ENCODE results near the gene AQP9.
"Not testable (repeated sequence)": the region's sequence is repeated elsewhere in the genome, so short reads cannot be mapped to it uniquely, and the experiment has no call there.

AQP9 gene, protein sequence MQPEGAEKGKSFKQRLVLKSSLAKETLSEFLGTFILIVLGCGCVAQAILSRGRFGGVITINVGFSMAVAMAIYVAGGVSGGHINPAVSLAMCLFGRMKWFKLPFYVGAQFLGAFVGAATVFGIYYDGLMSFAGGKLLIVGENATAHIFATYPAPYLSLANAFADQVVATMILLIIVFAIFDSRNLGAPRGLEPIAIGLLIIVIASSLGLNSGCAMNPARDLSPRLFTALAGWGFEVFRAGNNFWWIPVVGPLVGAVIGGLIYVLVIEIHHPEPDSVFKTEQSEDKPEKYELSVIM

DNA sequence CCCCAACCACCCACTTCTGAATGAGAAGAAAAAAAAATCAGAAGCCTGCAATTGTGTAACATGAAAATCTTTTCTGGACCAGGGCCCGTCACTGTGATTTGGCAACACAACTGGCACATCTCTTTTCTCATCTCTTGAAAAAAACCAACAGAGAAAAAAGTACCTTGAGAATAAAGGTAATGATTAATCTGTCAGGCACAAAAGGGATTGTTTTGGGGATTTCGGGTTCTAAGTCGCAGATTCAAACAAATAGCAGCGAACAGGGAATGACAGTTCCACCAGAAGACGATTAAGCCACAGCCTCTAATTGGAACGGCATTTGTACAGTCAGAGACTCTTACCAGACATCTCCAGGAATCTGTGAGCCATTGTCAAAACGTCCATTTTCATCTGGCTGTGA, at the start of gene AQP9:
TSS of gene AQP9 (plus strand) at position 276 of the 400 bp plus-strand sequence. CDS start 185 bp downstream, outside the sequence.
- DNase-seq (ENCODE audit: low read depth in 2 of 2): no peak

DNA sequence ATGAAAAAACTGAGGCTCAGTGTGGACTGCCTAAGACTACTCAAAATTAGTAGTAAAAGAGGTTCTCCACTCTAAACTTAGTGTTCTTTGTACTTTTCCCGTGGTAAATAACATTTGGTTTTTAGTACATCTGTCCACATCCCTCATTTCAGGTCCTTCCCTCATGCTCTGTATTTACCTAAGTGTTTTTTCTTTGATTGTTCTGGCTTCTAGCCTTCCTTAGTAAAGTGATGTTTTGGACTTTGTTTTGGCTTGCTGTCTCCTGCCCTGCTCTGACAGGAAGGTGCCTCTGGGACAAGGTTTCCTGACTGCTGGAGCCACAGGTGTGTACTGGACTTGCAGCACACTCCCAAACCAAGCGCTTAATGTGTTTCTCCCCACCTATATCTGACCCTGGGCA, 42.8 kb upstream of the AQP9 start:
- no peak for DNase-seq (ENCODE audit: low read depth in 2 of 2)

DNA sequence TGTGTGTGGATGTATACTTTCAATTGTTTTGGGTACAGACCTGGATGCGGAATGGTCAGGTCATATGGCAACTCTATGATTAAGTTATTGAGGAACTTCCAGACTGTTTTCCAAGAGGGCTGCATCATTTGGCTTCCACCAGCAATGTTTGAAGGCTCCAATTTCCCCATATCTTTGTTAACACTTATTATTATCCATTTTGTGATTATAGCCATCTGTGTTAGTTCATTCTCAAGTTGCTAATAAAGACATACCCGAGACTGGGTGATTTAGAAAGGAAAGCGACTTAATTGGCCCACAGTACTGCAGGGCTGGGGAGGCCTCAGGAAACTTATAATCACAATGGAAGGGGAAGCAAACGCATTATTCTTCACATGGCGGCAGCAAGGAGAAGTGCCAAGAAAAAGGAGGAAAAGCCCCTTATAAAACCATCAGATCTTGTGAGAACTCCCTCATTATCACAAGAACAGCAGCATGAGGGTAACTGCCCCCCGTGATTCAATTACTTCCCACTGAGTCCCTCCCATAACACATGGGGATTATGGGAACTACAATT, 41.6 kb upstream of the AQP9 start:
- no peak for DNase-seq (ENCODE audit: low read depth in 2 of 2)

DNA sequence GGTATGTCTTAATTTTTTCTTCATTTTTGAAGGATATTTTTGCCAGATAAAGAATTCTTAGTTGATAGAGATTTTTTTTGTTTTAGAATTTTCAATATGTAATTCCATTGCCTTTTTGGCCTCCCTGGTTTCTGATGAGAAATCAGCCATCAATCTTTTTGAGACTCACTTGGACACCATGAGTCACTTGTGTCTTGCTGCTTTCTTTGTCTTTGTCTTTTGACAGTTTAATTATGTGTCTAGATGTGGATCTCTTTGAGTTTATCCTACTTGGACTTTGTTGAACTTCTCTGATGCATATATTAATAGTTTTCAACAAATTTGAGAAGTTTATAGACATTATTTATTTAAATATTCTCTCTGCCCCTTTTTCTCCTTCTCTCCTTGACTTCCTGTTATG, 34.7 kb upstream of the AQP9 start:
- no peak for DNase-seq (ENCODE audit: low read depth in 2 of 2)

DNA sequence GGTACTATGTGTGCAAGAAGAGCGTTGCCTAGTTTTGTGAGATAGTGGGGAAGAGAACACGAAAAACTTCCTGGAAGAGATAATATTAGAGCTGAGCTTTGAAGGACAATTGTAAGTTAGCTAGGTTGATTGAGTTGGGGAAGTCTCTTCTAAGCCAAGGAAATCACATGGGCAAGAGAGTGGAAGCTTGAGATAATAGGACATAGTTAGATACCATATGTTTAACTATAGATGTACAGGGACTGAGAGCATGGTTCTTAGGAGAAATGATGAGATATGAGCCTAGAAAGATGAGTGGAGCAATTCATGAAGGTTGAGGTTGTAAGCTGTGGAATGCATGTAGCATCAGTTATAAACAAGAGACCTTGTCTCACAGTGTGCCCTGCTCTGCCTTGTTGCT, 30.1 kb upstream of the AQP9 start:
- DNase-seq (ENCODE audit: low read depth in 2 of 2): no peak

DNA sequence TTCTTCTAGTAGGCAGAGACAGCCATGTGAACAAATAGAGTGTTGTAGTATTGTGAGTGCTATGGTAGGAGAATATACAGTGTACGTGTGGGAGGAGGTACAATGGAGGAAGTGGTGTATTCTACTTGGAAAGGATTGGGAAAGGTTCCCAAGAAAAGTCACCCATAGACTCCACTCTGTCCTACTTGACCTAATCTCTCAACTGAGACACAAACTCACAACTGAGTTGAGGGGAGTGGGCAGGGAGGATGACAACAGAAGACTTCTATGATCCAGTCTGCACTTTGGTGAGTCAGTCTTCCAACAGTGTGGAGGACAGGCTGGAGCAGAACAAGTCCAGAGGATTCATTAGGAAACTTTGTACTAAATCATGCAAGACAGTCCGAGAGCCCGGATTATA, 28.8 kb upstream of the AQP9 start:
- DNase-seq (ENCODE audit: low read depth in 2 of 2): no peak

DNA sequence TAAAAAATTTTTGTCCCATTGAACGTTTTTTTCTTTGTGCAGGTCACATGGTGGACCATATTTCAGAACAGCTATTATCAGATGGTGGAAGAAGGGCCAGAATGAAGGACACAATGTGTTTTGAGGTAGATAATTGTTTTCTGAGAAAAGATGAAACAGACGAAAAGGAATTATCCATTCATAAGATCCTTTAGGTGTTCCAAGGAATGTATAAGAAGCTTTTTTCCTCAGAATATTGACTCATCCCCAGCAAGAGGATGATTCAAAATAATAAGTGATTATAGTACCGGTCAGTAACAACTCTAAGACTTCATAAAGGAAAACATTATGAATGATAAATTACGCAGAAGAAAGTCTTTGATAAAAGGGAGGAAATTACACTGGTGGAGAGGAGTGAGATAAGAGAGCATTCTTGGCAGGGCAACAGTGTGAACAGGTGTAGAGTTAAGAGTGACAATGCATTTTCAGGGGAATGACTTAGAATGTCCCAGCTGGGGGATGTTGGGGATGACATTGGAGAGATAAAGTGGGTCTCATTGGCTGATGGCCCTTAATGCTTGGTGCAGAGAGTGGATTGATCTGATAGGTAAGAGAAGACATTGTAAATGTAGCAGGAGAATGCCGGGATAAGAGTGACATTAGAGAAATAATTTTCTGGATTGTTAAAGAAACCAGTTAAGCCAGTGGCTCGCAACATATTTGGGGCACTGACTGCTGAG, 27.0 kb upstream of the AQP9 start:
- no peak for DNase-seq (ENCODE audit: low read depth in 2 of 2)

DNA sequence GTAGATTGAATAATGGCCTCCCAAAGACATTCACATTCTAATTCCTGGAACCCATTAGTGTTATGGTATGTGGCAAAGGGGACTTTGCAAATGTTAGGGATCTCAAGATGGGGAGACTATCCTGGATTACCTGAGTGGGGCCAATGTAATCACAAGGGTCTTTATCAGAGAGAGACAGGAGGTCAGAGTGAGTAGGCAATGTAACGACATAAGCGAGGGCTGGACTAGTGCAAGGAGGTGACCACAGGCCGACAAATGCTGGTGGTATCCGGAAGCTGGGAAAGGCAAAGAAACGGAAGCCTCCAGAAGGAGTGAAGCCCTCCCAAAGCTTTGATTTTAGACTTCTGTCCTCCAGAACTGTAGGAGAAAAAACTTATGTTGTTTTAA, 26.5 kb upstream of the AQP9 start:
- DNase-seq (ENCODE audit: low read depth in 2 of 2): no peak

DNA sequence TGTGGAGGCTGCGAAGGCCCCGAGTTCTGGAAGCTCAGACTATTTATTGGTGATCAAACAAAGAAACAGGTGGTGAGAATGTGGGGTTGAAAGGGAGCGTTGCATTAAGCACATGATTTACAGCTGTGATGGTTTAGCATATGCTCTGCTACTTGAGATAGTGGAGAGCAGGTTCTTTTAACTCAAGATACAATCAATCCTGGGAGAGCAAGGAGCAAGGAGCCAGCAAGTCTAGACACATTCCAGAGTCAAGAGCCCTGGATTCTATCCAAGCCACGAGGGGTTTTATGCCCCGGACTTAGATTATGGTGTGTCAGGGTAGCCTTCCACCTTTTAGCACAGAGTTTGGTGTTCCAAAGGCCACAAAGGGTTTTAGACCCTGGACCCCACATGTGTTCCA, 24.8 kb upstream of the AQP9 start:
- DNase-seq (ENCODE audit: low read depth in 2 of 2): not testable (repeated sequence)

DNA sequence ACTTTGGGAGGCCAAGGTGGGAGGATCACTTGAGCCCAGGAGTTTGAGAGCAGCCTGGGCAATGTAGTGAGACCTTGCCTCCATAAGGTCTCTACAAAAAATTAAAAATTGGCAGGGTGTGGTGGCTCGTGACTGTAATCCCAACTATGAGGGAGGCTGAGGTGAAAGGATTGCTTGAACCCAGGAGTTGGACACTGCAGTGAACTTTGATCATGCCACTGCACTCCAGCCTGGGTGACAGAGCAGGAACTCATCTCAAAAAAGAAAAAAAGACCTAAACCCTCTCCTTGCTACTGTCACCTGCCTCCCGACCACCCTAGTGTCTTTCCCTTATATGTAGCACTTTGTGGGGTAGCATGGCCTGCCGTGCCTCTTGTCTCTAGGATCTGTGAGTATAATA, 23.8 kb upstream of the AQP9 start:
- DNase-seq (ENCODE audit: low read depth in 2 of 2): no peak

DNA sequence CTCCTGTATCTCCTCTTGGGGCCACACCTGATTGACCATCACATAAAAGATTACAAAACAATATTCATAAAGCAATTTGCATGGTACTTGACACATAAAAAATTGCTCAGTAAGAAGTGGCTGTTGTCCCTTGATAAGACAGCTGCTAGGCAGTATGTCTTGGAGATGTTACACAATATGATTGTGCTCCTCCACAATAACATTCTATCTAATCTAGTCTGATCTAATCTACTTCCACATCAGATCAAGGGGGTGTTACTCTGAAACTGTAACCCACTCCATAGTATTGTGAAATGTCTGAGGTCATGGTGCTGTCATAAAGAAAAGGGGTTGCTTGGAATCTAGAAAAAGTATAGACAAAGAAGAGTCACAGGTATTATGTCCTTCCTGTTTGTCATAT, 23.4 kb upstream of the AQP9 start:
- no peak for DNase-seq (ENCODE audit: low read depth in 2 of 2)

DNA sequence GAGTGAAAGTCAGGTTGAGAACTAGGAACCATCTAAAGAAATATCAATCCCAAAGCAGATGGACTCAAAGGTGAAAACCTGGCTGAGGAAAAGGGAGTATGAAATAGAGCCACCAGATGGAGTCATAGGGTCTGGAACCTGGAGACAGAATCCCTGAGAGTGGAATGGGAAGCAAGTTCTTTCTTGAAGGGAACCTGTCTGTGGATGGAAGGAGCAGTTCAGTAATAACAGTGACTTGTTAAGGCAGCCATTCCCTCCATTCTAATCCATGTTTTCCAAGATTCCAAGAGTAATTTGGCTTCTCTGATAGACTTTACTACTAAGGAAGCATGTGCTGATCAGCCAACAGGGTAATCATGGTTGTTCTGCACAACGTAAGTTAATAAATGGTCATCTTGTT, 22.5 kb upstream of the AQP9 start:
- DNase-seq (ENCODE audit: low read depth in 2 of 2): no peak

DNA sequence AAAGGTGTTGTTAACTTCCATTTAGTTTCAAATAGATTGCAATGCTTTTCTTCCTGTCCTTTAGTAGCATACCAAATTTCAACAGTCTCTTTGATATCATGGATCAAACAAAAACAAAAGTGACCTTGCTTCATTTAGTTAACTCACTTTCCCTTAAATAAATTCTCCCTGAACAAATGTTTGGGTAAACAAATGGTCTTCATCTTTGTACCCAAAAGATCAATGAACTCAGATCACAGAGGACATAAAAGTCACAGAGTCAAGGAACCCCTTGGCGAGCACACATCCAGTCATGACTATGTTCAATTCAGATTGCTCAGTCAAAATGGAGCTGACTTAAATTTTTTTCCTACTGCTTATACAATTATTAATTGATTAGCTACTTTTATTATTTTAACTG, 20.6 kb upstream of the AQP9 start:
- DNase-seq (ENCODE audit: low read depth in 2 of 2): no peak

DNA sequence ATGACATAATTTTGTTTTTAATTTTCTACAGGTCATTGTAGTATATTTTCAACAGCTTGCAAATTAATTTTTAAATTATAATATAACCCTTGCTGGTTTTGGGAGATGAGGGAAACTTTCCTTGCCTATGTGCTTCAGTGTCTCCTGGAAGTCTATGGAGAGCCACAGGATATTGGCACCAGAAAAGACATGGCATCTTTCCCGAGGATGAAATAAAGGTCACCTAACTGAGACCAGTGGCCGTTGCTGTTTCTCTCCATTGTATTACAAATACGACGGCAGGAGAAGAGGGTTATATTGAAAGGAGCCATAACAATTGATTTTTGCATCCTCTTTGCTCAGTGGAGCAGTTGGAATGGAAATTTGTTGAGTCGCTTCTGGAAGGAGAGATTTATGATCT, 19.9 kb upstream of the AQP9 start:
- no peak for DNase-seq (ENCODE audit: low read depth in 2 of 2)

DNA sequence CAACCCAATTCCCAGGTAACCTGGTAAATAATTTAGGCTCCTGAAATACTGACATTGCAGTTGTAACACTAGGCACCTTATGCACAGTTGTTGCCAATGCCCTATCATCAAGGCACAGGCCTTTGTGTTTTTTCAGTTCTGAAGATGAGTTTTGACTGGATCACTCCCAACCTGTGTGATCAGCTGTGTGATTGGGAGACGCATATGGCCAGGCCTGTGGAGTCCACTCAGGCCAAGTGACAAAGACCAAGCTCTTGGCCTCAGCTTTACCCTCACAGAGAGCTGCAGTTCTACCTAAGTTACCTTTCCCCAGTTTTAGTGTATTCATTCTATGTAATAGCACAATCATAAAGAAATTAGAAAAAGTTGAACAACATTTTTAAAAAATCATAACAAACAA, 19.2 kb upstream of the AQP9 start:
- DNase-seq (ENCODE audit: low read depth in 2 of 2): no peak

DNA sequence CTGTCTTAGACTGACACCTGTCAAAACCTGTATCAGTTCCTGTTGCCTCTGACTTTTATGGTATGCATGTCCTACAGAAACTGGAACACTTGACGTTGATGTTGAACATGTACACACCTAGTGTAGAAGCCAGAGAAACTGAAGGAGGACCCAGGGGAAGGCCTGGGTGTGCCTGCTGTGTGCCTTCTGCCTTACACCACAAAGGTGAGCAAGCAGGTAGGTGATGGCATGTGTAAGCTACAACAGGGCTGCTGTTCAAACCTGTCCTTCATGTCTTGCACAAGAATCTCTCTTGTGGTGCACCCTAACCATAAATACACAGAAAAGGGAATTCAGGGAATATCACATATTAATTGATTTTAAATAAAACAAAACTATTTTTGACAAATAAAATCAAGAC, 13.6 kb upstream of the AQP9 start:
- DNase-seq (ENCODE audit: low read depth in 2 of 2): no peak

DNA sequence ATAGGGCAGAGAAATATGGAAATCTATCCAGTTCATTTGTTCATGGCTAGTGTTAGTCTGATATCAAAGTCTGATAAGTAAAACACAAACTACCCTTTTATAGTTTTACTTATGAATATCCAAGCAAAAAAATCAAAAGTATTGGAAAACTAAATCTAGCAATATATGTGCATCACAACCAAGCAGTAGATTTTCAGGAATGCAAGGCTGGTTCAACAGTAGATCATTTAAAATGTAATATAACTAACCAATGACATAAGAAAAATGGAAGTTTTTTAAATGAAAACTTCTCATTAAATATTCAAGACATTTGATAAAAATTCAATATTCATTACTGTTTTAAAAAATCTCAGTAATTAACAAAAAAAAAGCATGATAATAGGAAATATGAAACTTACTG, 12.8 kb upstream of the AQP9 start:
- no peak for DNase-seq (ENCODE audit: low read depth in 2 of 2)

DNA sequence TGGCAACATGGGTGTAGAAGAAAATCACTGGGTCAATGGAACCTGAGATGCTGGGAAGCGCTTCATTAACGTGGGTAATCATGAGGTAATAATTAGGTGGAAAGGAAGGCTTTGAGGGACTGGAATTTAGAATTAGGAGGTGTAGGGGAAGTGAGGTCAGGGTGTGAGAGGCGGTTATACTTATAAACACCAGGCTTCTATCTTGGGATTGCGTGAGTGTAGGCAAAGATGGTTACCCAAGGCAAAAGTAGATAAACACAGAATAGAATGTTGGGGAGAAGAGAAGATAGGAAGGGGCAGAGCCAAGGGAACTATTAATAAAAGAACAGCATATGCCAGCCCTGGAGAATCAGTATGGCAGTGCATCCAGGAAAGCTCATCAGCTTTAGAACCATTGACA, 3.3 kb upstream of the AQP9 start:
- no peak for DNase-seq (ENCODE audit: low read depth in 2 of 2)

DNA sequence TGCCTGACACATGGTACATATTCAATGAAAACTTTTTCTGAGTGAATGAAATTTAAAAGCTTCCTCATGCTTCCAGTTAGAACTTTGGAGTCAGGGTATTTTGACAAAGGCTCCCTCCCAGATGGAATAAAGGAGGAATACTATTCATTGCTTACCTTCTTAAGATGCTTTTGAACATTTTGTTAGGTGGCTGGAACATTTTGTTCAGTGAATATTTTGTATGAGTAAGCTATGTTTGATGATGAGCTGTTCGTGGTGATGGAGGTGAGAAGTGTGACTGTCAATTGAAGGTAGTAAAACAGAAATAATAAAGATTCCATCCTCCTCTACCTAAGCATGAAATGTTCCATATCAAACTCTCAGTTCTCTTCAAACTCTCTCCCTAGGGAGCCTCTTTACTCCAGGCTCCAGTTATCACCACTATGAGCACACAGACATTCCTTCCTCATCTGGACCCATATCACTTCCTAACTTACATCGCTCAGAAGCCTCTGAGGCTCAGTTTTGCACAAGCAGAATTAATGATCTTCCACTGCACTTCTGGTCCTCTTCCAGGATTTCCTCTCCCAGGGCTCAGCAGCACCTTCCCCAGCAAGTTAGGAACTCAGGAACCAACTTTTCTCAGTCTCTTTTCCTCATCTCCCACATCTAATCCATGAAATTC, 2.5 kb upstream of the AQP9 start:
- DNase-seq (ENCODE audit: low read depth in 2 of 2): no peak

DNA sequence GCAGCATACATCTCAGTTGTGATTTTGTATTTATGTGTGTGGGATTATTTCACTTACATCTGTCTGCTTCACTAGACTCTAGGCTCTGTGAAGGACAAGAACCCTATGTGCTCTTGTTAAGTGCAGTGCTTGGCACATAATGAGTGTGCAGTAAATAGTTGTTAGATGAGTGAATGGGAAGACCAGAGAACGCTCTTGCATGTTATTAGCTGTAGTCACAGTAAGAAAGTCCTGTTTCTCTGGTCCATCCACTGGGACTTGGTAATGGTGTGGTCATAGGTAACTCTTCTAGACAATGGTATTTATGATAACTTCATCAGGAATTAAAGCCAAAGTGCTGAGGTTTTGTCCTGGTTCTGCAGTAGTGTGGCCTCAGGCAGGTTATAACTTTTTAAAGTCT, 1.4 kb upstream of the AQP9 start:
- DNase-seq (ENCODE audit: low read depth in 2 of 2): no peak

DNA sequence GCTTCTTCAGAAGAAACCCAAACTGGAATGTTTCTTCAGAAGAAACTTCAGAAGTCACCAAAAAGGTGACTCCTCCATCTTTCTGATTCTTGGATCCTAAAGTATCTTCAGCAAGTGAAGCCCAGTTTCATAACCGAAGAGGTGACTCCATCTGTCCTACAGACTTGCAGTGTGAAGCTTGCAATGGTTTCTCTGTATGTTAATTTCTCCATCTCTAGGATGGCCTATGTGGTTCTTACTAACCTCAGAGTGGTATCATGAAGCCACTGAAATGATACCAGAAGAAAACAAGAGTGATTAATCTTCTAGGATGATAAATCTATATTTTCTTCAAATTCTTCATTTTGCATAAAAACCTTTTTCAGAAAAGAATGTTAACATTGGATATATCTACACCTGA, 495 bp upstream of the AQP9 start:
- DNase-seq (ENCODE audit: low read depth in 2 of 2): no peak

DNA sequence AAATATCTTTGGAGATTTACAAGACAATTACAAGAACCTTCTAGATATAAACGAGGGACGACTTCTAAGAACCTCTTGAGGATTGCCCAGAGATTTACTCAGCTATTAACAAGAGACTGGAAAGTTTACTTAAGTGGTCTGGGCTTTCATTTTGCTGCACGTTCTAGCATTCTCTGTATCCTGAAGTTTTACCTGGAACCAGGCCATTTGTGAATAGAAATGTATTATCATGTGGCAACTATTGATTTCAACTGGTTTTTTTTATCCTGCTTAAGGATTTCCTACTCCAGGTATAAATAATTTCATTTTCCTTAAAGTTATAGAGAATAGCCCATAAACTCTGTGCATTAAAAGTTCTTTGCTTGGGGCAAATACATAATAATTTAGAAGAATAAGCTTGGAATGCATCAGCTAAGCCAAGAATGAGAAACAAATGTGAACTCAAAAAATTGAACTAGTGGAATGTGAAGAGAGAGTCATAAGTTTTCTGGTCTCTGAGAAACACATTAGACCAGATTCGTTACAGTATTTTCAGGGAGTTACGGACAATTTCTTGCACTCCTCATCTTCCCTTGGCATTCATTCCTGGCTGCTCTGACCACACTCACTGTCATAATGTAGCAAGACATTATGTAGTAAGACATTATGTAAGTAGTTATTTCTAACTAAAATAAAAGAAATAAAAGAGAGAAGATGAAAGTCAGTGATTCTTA, 1.3 kb downstream of the AQP9 start:
- no peak for DNase-seq (ENCODE audit: low read depth in 2 of 2)

Measured in stimulated activated CD4-positive, alpha-beta T cell treated with anti-CD3 and anti-CD28 coated beads, Interleukin-12 subunit alpha, Interleukin-12 subunit beta, amount 100 ng/mL, for 24 hours (primary cell).